ENCODE data around the gene SLC7A6. TPM values are rescaled to one million over a fixed set of nuclear protein-coding genes. Genes with fewer than 3 reads are reported as not detected.

Gene SLC7A6
- total and polyA plus RNA-seq, 2 of the 13 experiments (the other 11 are each of a cell fraction or from before 2014, with no cell fraction given): 35.8 to 70.8 TPM

GRCh38 chr16:68328151-68328859 is 64.0 kb downstream of the SLC7A6 start (continued):
- TF ChIP-seq, protein P1, sequence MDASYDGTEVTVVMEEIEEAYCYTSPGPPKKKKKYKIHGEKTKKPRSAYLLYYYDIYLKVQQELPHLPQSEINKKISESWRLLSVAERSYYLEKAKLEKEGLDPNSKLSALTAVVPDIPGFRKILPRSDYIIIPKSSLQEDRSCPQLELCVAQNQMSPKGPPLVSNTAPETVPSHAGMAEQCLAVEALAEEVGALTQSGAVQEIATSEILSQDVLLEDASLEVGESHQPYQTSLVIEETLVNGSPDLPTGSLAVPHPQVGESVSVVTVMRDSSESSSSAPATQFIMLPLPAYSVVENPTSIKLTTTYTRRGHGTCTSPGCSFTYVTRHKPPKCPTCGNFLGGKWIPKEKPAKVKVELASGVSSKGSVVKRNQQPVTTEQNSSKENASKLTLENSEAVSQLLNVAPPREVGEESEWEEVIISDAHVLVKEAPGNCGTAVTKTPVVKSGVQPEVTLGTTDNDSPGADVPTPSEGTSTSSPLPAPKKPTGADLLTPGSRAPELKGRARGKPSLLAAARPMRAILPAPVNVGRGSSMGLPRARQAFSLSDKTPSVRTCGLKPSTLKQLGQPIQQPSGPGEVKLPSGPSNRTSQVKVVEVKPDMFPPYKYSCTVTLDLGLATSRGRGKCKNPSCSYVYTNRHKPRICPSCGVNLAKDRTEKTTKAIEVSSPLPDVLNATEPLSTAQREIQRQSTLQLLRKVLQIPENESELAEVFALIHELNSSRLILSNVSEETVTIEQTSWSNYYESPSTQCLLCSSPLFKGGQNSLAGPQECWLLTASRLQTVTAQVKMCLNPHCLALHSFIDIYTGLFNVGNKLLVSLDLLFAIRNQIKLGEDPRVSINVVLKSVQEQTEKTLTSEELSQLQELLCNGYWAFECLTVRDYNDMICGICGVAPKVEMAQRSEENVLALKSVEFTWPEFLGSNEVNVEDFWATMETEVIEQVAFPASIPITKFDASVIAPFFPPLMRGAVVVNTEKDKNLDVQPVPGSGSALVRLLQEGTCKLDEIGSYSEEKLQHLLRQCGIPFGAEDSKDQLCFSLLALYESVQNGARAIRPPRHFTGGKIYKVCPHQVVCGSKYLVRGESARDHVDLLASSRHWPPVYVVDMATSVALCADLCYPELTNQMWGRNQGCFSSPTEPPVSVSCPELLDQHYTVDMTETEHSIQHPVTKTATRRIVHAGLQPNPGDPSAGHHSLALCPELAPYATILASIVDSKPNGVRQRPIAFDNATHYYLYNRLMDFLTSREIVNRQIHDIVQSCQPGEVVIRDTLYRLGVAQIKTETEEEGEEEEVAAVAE (CRISPR knock-in tag; IDR thresholded peaks at IDR 0.05; ENCODE audit: borderline replicate concordance): no peak; the same call in 1 of the 2 replicates
- no peak for TF ChIP-seq GTF3A (CRISPR knock-in tag; conservative IDR thresholded peaks at IDR 0.05)
- no peak for TF ChIP-seq ZNF746 (CRISPR knock-in tag; IDR thresholded peaks at IDR 0.05)
- TF ChIP-seq GPN1 (CRISPR knock-in tag; IDR thresholded peaks at IDR 0.05; ENCODE audit: borderline replicate concordance): no peak
- no peak for TF ChIP-seq JDP2 (CRISPR knock-in tag; IDR thresholded peaks at IDR 0.05; ENCODE audit: borderline replicate concordance)
- no peak for TF ChIP-seq DMAP1 (CRISPR knock-in tag; IDR thresholded peaks at IDR 0.05)
- no peak for TF ChIP-seq SUZ12 (IDR thresholded peaks at IDR 0.05; ENCODE audit: low read depth, low read length)
- TF ChIP-seq ZNF839 (CRISPR knock-in tag; IDR thresholded peaks at IDR 0.05; ENCODE audit: borderline replicate concordance): no peak
- TF ChIP-seq ZNF691 (CRISPR knock-in tag; IDR thresholded peaks at IDR 0.05; ENCODE audit: borderline replicate concordance, low read depth): 0 out of 2 replicates have a peak, but pooled peaks have one; percentile 85
- TF ChIP-seq ZBTB10 (CRISPR knock-in tag; IDR thresholded peaks at IDR 0.05; ENCODE audit: borderline replicate concordance): no peak
- TF ChIP-seq SNAPC5 (CRISPR knock-in tag; IDR thresholded peaks at IDR 0.05; ENCODE audit: borderline replicate concordance): no peak
- TF ChIP-seq, protein P2, sequence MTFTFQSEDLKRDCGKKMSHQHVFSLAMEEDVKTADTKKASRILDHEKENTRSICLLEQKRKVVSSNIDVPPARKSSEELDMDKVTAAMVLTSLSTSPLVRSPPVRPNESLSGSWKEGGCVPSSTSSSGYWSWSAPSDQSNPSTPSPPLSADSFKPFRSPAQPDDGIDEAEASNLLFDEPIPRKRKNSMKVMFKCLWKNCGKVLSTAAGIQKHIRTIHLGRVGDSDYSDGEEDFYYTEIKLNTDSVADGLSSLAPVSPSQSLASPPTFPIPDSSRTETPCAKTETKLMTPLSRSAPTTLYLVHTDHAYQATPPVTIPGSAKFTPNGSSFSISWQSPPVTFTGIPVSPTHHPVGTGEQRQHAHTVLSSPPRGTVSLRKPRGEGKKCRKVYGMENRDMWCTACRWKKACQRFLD (CRISPR knock-in tag; IDR thresholded peaks at IDR 0.05; ENCODE audit: borderline replicate concordance): no peak
- no peak for TF ChIP-seq ZNF564 (CRISPR knock-in tag; IDR thresholded peaks at IDR 0.05)
- TF ChIP-seq ZFP36 (IDR thresholded peaks at IDR 0.05; ENCODE audit: borderline replicate concordance, low read depth, low read length, partially characterized antibody): no peak
- no peak for TF ChIP-seq BHLHE40 (IDR thresholded peaks at IDR 0.05; ENCODE audit: low read length)
- TF ChIP-seq, protein P3, sequence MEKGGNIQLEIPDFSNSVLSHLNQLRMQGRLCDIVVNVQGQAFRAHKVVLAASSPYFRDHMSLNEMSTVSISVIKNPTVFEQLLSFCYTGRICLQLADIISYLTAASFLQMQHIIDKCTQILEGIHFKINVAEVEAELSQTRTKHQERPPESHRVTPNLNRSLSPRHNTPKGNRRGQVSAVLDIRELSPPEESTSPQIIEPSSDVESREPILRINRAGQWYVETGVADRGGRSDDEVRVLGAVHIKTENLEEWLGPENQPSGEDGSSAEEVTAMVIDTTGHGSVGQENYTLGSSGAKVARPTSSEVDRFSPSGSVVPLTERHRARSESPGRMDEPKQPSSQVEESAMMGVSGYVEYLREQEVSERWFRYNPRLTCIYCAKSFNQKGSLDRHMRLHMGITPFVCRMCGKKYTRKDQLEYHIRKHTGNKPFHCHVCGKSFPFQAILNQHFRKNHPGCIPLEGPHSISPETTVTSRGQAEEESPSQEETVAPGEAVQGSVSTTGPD (CRISPR knock-in tag; IDR thresholded peaks at IDR 0.05): peak; percentile 65; the same call in 1 of the 2 replicates
- TF ChIP-seq ZBTB1 (CRISPR knock-in tag; IDR thresholded peaks at IDR 0.05; ENCODE audit: borderline replicate concordance): no peak
